GM21381 (cell line): Measurements from ENCODE around the gene TTC7B.
"Not testable (repeated sequence)": the region's sequence is repeated elsewhere in the genome, so short reads cannot be mapped to it uniquely, and the experiment has no call there.

ENCODE experiments used
- ATAC-seq: cut with Tn5 transposase; IDR thresholded peaks from one replicate; pipeline ENCODE4 v1.9.1; 2021; ENCODE audit warnings: mild to moderate bottlenecking, moderate library complexity; ENCODE audit not compliant: unreplicated experiment

Gene TTC7B

DNA sequence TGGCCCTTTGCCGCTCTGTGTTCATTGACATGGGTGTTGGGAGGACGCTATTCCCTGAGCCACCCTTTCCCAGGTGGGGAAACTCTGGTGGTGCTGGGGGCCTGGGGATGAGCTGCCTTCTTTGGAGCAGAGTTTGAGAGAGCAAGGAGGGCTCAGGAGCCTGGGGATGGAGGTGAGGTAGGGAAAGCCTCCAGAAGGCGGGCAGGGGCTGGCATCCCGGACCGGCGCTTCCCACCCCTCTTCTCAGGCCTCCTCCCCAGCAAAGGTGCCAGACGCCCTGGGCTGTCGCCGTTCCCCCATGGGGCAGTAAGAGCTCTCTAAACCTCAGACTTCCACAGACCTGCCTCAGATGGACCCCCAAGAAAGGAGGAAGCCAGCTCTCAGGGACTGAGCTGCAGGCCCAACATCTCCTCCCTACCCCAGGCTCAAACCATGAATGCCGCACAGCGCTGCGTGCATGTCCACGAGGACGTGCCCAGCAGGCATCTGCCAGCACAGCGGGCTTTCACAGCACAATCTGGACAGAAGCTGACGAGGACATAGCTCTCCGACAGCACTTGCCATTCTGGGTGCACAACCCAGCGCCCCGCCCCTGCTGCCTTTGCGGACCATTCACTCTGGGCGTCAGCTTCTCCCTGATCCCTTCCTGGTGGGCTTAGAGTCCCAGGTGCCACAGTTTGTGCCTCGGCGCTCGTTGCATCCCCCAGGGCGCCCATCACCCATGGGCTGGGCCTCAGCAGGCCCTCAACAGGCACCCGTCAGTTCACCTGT lies 14.9 kb upstream of the TTC7B start:
- no peak for ATAC-seq

- ATAC-seq, result no peak
Observed at GRCh38 chr14:90829677-90830076, 13.4 kb upstream of the TTC7B start.

- no peak for ATAC-seq
Observed at GRCh38 chr14:90828642-90829487, 12.6 kb upstream of the TTC7B start.

GRCh38 chr14:90827919-90828610 lies 11.8 kb upstream of the TTC7B start:
- peak; percentile 100 for ATAC-seq

- ATAC-seq, result not testable (repeated sequence)
Observed at GRCh38 chr14:90823542-90823941, 7.3 kb upstream of the TTC7B start.

- peak; percentile 77 for ATAC-seq
Observed at GRCh38 chr14:90820958-90821357, 4.7 kb upstream of the TTC7B start.

DNA sequence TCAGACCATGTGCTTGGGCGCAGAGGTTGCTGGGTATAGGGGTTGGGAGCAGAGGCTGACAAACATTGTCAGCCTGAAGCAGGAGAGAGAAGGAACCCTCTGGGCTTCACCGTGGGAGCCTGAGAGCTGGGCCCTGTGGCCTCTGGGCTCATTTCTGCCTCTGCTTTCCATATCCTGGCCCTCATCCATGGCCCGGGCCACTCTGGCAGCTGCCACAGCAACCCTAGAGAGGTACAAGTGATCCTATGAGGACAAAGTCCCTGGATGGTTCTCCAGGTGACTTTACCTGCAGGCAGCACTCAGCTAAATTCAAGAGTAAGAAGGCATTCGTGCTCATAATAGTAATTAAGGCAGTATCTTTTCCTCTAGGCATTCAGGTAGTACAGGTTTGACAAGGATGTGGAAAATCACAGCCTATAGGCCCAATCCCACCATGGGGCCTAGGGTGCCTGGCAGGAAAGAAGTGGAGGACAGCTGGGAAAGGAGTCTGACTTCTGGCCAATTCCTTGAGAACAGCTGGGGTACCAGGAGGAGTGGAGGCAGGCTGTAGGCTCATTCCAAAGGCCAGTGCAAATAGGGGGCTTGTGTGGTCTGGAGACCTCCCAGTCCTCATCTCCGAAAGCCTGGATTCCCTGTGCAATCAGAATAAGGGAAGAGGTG lies 3.6 kb upstream of the TTC7B start:
- no peak for ATAC-seq

- ATAC-seq, result no peak
Observed at GRCh38 chr14:90818715-90819114, 2.5 kb upstream of the TTC7B start.

- ATAC-seq, result no peak
Observed at GRCh38 chr14:90816681-90817436, 629 bp upstream of the TTC7B start.

- ATAC-seq, result no peak
Observed at GRCh38 chr14:90815572-90815821, 733 bp downstream of the TTC7B start.

GRCh38 chr14:90814806-90815571 lies 1.2 kb downstream of the TTC7B start:
- ATAC-seq, result no peak

DNA sequence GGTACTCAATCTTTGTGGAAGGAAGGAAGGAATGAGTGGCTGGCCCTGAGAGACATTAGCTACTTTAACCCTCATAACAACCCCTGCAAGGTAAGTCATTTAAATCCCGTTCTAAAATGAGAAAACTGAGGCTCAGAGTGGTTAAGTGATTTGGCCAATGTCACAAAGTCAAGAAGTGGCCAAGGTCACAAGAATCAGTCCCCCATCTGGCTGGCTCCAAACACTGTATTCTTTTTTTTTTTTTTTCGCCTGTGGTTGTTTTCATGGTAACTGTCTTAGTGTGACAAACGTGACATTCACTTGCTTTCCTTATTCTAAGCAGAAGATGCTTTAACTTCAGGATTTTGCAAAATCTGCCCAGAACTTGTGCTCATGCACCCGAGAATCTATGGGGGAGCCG lies 2.8 kb downstream of the TTC7B start:
- no peak for ATAC-seq

- ATAC-seq, result no peak
Observed at GRCh38 chr14:90812109-90812508, 4.1 kb downstream of the TTC7B start.

- ATAC-seq, result no peak
Observed at GRCh38 chr14:90811641-90812040, 4.6 kb downstream of the TTC7B start.

DNA sequence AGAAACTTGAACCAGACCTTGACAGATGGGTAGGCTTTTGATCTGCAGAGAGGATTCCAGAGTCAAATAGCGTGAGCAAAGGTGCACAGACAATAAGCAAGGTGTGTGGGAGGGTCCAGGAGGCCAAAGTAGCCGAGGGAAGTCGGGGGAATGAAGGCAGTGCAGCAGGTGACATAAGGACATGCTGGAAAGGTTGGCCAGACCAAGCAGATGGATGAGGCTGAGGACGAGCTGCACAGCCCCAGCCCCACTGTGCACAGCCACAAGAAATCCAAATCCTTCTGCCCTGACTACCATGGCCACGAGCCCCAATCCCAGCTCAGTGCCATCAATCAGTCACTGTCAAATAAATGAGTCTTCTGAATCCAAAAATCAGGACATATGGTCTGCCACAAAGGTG lies 5.4 kb downstream of the TTC7B start:
- ATAC-seq, result no peak

DNA sequence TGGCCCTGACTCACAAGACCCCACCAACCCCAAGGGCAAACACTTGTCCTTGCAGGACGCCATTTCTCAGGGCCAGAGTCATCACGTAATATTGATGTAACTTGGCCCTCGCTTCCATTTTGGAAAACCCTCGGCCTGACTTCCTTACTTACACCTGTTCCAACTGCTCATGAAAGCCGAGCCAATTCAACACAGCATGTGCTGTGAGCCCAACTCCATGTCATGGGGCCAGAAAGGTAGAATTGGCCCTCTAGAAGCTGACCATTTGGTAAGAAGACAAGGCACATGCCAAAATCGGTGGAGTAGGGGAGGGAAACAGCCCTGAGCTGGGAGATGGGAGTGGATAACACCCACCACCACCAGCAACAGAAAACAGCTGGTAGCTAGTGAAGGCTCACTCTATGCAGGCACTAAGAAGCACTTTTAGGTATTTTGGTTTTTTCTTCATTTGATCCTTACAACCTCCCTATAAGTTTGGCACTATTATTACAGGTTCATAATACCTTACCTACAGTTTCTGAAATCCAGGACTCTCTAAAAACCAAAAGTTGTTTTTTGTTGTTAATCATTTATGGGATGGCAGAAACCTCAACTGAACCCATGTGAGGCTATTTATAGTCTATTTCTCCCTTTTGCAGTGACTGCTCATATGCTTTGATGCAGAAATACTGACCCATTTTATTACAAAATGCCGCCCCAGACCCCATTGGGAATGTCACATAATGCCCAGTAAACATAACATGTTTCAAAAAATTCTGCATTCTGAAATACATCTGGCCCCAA lies 6.5 kb downstream of the TTC7B start:
- no peak for ATAC-seq

DNA sequence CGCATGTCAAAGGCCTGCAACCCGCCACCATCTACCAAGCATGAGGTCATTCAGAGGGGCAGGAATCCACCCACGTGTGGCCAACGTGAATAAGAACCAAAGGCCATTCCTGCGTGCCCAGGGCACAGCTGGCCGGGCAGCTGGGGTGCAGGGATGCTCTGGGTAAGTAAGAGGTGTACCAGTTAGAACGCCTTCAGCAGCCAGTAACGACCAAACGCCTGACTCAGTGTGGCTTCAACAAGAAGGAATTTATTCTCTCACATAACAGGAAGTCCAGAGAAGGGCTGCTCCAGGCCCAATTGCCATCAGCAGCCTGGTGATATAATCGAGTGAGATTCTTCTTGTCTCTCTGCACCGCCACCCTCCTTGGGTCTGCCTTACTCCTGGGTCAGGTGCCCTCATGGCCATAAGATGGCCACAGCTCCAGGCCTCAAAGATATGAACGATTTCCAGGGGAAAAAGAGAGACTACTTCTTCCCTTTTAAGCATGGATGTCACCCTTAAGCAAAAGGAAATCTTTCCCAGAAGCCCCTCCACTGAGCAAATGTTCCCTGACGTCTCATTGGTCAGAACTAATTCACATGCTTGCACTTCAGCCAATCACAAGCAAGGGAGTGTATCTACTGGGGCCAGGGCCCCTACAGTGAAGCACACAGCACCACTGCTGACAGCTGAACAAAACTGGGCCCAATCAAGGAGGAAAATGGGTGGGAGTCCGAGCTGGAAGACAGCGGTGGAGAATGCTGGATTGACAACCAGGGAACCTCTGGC lies 7.3 kb downstream of the TTC7B start:
- ATAC-seq, result no peak

DNA sequence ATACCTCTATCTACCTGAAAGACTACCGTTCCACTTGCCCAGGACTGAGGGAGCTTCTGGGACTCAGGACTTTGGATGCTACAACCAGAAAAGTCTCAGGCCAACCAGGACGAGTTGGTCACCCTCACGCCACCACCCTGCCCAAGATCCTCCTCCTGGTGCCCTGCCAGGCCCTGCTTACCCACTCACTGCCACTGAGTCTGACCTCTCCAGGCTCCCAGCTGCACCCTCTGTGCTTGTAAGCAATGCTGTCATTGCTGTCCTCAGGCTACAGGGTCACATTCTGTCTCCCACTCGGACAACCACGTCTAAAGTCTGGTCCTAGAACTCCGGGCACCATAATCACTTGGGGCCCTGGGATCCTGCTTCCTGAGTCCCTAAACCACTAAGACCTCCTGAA lies 9.2 kb downstream of the TTC7B start:
- no peak for ATAC-seq
